Endothelial cell of umbilical vein (primary cell): Measurements from ENCODE around the gene CACTIN.
A peak's percentile ranks its signal among the peaks of the same experiment; 100 is the strongest.

ENCODE experiments used
- EZH2 ChIP-seq: IDR thresholded peaks from 2 replicates; pipeline ENCODE4 v1.6.1; 2012; ENCODE audit warnings: borderline replicate concordance, low read depth, mild to moderate bottlenecking, moderate library complexity, low read length, inconsistent platforms; ENCODE audit not compliant: severe bottlenecking
- GATA2 ChIP-seq: IDR thresholded peaks from 2 replicates; pipeline ENCODE4 v1.7.0; 2011; ENCODE audit warnings: low read depth, mild to moderate bottlenecking, moderate library complexity, mixed read lengths, low read length; ENCODE audit not compliant: insufficient read length, insufficient read depth
- MAX ChIP-seq: IDR thresholded peaks from 2 replicates; pipeline ENCODE4 v1.6.1; 2011; ENCODE audit not compliant: insufficient read depth, insufficient read length
- MYC ChIP-seq: IDR thresholded peaks from one replicate; pipeline ENCODE4 v1.6.1; 2011; ENCODE audit warnings: mild to moderate bottlenecking, low read depth, low read length
- POLR2A ChIP-seq: IDR thresholded peaks from 2 replicates; pipeline ENCODE4 v1.6.1; 2012; ENCODE audit warnings: low read depth, mild to moderate bottlenecking, control low read depth, low read length
- POLR2AphosphoS5 ChIP-seq: IDR thresholded peaks from 2 replicates; pipeline ENCODE4 v1.6.1; 2012; ENCODE audit warnings: low read depth, mild to moderate bottlenecking, control low read depth, low read length, moderate library complexity; ENCODE audit not compliant: insufficient read depth
- TF ChIP-seq, protein P1 (sequence below), 2 donors: IDR thresholded peaks; 1 replicate in 1 of 2; 2 replicates in 1 of 2; pipeline ENCODE4 v1.5.1; 2011; ENCODE audit warnings: low read length in 2 of 2, mild to moderate bottlenecking in 2 of 2, moderate library complexity in 2 of 2, control low read depth in 1 of 2, inconsistent platforms in 1 of 2, low read depth in 1 of 2; ENCODE audit not compliant: insufficient read depth in 1 of 2; ENCODE audit errors: extremely low read depth in 1 of 2

- TF ChIP-seq, protein P1, sequence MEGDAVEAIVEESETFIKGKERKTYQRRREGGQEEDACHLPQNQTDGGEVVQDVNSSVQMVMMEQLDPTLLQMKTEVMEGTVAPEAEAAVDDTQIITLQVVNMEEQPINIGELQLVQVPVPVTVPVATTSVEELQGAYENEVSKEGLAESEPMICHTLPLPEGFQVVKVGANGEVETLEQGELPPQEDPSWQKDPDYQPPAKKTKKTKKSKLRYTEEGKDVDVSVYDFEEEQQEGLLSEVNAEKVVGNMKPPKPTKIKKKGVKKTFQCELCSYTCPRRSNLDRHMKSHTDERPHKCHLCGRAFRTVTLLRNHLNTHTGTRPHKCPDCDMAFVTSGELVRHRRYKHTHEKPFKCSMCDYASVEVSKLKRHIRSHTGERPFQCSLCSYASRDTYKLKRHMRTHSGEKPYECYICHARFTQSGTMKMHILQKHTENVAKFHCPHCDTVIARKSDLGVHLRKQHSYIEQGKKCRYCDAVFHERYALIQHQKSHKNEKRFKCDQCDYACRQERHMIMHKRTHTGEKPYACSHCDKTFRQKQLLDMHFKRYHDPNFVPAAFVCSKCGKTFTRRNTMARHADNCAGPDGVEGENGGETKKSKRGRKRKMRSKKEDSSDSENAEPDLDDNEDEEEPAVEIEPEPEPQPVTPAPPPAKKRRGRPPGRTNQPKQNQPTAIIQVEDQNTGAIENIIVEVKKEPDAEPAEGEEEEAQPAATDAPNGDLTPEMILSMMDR (IDR thresholded peaks at IDR 0.05; ENCODE audit: extremely low read depth in 1 of 2, insufficient read depth in 1 of 2, low read depth in 1 of 2, low read length in 2 of 2), result no peak
- TF ChIP-seq POLR2A (no peak), MAX (no peak), MYC (no peak), EZH2 (no peak), POLR2AphosphoS5 (peak; percentile 60), GATA2 (no peak)
Measured at GRCh38 chr19:3576696-3577443, 49.7 kb downstream of the CACTIN start.
